Kidney (tissue), 14 donors: Measurements from ENCODE around the gene SLC24A1. TPM values are rescaled to one million over a fixed set of nuclear protein-coding genes. Genes with fewer than 3 reads are reported as not detected.
A peak's percentile ranks its signal among the peaks of the same experiment; 100 is the strongest.

ENCODE experiments used
- DNase-seq, 5 donors: peaks; one replicate each; pipeline ENCODE4 v3.0.0-alpha.2; 2013 to 2020
- FAIRE-seq: peaks from 2 replicates; lab custom pipeline; 2012; peaks lifted over from hg19 to GRCh38; lab: Jason Lieb, UNC
- H3K27ac ChIP-seq, 2 donors: one replicate each; pipeline ENCODE4 v1.7.0; 2013; ENCODE audit warnings: low read depth in 2 of 2, low read length in 2 of 2, inconsistent platforms in 1 of 2
- H3K27me3 ChIP-seq: one replicate; pipeline ENCODE4 v1.7.1; 2013; ENCODE audit warnings: low read length, inconsistent platforms; ENCODE audit not compliant: control insufficient read depth, insufficient read depth
- H3K36me3 ChIP-seq, 3 donors: one replicate each; pipeline versions ENCODE4 v1.7.0 to v1.7.1; 2013; ENCODE audit warnings: low read length in 3 of 3, control low read depth in 1 of 3, inconsistent platforms in 1 of 3; ENCODE audit not compliant: insufficient read depth in 3 of 3, control insufficient read depth in 2 of 3
- H3K4me1 ChIP-seq, 3 donors: one replicate each; pipeline versions ENCODE4 v1.7.0 to v1.7.1; 2013; ENCODE audit warnings: low read length in 3 of 3, inconsistent platforms in 1 of 3, low read depth in 1 of 3; ENCODE audit not compliant: control insufficient read depth in 2 of 3, insufficient read depth in 2 of 3
- H3K4me3 ChIP-seq, 3 donors: one replicate each; pipeline versions ENCODE4 v1.7.0 to v1.8.1; 2013; ENCODE audit warnings: low read length in 3 of 3, control low read depth in 1 of 3, inconsistent platforms in 1 of 3
- H3K9ac ChIP-seq, 3 donors: one replicate each; pipeline versions ENCODE4 v1.7.0 to v1.7.1; 2013; ENCODE audit warnings: low read length in 3 of 3, control low read depth in 1 of 3, inconsistent platforms in 1 of 3
- H3K9me3 ChIP-seq, 3 donors: one replicate each; pipeline versions ENCODE4 v1.7.0 to v1.7.1; 2013; ENCODE audit warnings: low read length in 3 of 3, control low read depth in 1 of 3, inconsistent platforms in 1 of 3; ENCODE audit not compliant: control insufficient read depth in 2 of 3, insufficient read depth in 1 of 3
- intact Hi-C: fragments of 100-400 bp; cut with DNase I; formaldehyde crosslinking; loops from one replicate; pipeline ENCODE4 v1.11.1; 2022
- polyA plus RNA-seq: library from polyadenylated mRNA; stranded (reverse); fragments of 350-450 nt; fragmentation: Illumina TruSeq; extraction: RNeasy Lipid Tissue Mini Kit (QIAGEN cat#74804); gene quantifications from one replicate; pipeline ENCODE4 v1.2.3, GENCODE V29; 2014; ENCODE audit warnings: low read depth, low replicate concordance; ENCODE audit not compliant: insufficient read depth
- total RNA-seq: library from RNA; stranded (reverse); fragmentation: NEBNext Ultra II Directional; extraction: Animal tissue kit (Norgen Biotek cat#: 25700); gene quantifications from one replicate; pipeline ENCODE4 v1.2.1, GENCODE V29; 2021
- TF ChIP-seq, protein P1 (sequence below): IDR thresholded peaks from 3 replicates; pipeline ENCODE4 v1.5.1; 2012; ENCODE audit warnings: mild to moderate bottlenecking, moderate library complexity, borderline replicate concordance; ENCODE audit not compliant: insufficient read depth; ENCODE audit errors: extremely low read depth
- donor health status: control.
- donor health status: control.
- donor health status: control.
- donor health status: control.
- donor health status: control.
- donor health status: DM: yes; HTN: yes; CAD: no.
- donor health status: Normal renal cell carcinoma (clear cell type).

Gene SLC24A1
- total and polyA plus RNA-seq, 2 donors from 2014 or later, result 4.9 to 18.9 TPM

- intact Hi-C loops, result no loop called here
- TF ChIP-seq, protein P1, sequence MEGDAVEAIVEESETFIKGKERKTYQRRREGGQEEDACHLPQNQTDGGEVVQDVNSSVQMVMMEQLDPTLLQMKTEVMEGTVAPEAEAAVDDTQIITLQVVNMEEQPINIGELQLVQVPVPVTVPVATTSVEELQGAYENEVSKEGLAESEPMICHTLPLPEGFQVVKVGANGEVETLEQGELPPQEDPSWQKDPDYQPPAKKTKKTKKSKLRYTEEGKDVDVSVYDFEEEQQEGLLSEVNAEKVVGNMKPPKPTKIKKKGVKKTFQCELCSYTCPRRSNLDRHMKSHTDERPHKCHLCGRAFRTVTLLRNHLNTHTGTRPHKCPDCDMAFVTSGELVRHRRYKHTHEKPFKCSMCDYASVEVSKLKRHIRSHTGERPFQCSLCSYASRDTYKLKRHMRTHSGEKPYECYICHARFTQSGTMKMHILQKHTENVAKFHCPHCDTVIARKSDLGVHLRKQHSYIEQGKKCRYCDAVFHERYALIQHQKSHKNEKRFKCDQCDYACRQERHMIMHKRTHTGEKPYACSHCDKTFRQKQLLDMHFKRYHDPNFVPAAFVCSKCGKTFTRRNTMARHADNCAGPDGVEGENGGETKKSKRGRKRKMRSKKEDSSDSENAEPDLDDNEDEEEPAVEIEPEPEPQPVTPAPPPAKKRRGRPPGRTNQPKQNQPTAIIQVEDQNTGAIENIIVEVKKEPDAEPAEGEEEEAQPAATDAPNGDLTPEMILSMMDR, result no peak
- H3K36me3 ChIP-seq, result no peaks in the 10 kb centered on the region
- no peak overlapping the region for H3K27ac ChIP-seq
- H3K9ac ChIP-seq, result no peak overlapping the region
- DNase-seq (no peak), FAIRE-seq (no peak)
- no peak overlapping the region for H3K4me3 ChIP-seq
- H3K27me3 ChIP-seq, result no peaks in the 10 kb centered on the region
- H3K4me1 ChIP-seq, result no peaks in the 10 kb centered on the region
- no peaks in the 10 kb centered on the region for H3K9me3 ChIP-seq
Measured at GRCh38 chr15:65631503-65631902, 9.8 kb downstream of the SLC24A1 start.

DNA sequence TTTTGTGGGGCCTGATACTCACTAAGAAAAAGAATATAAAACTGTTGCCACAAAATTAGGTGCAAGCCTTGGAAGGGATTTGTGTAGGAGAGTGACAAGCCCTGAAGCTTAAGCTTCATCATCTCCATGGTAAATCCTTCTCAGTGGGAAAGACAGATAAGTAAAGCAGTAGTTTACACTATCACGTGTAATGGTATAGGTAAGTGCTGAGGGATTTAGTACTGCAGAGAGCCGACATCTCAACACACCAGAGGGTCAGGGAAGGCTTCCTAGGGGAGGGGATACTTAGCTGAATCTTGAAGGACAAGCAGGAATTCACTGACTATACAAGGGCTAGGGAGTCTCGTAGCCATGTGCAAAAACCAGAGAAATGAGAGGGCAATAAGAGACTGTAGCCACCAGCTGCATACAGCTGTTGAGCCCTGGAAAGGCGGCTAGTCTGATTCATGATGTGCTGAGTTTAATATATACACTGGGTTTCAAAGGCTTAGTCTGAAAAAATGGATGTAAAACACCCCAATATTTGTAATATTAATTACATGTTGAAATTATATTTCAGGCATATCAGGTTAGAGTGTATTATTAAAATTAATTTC is 11.1 kb downstream of the SLC24A1 start:
- no peaks in the 10 kb centered on the region for H3K4me1 ChIP-seq
- no peaks in the 10 kb centered on the region for H3K36me3 ChIP-seq
- no peaks in the 10 kb centered on the region for H3K27me3 ChIP-seq
- DNase-seq (peak in 2 of 5 donors; percentile 14 to 71), FAIRE-seq (no peak)
- intact Hi-C loops, result no loop called here
- TF ChIP-seq, protein P1, result no peak
- no peak overlapping the region for H3K9ac ChIP-seq
- no peak overlapping the region for H3K4me3 ChIP-seq
- H3K9me3 ChIP-seq, result no peaks in the 10 kb centered on the region
- no peak overlapping the region for H3K27ac ChIP-seq

GRCh38 chr15:65633752-65634151 is 12.0 kb downstream of the SLC24A1 start:
- FAIRE-seq (no peak), DNase-seq (no peak)
- Histone ChIP-seq H3K9ac (no peak overlapping the region), H3K27ac (no peak overlapping the region), H3K36me3 (no peaks in the 10 kb centered on the region), H3K27me3 (no peaks in the 10 kb centered on the region), H3K4me1 (peaks cover 0 to 4% (median 0%) of the 10 kb centered on the region in 3 donors), H3K4me3 (no peak overlapping the region), H3K9me3 (no peaks in the 10 kb centered on the region)
- intact Hi-C loops, result no loop called here
- TF ChIP-seq, protein P1, result no peak

GRCh38 chr15:65634356-65634755 is 12.6 kb downstream of the SLC24A1 start:
- no peaks in the 10 kb centered on the region for H3K27me3 ChIP-seq
- peaks cover 0 to 4% (median 0%) of the 10 kb centered on the region in 3 donors for H3K4me1 ChIP-seq
- no peak overlapping the region for H3K4me3 ChIP-seq
- H3K9ac ChIP-seq, result no peak overlapping the region
- no peaks in the 10 kb centered on the region for H3K36me3 ChIP-seq
- intact Hi-C loops, result no loop called here
- H3K27ac ChIP-seq, result no peak overlapping the region
- FAIRE-seq, result no peak
- DNase-seq, result no peak
- no peaks in the 10 kb centered on the region for H3K9me3 ChIP-seq
- TF ChIP-seq, protein P1, result no peak
